ENCODE data around the gene CLEC4D.
"Not testable (repeated sequence)": the region's sequence is repeated elsewhere in the genome, so short reads cannot be mapped to it uniquely, and the experiment has no call there.

Gene CLEC4D

DNA sequence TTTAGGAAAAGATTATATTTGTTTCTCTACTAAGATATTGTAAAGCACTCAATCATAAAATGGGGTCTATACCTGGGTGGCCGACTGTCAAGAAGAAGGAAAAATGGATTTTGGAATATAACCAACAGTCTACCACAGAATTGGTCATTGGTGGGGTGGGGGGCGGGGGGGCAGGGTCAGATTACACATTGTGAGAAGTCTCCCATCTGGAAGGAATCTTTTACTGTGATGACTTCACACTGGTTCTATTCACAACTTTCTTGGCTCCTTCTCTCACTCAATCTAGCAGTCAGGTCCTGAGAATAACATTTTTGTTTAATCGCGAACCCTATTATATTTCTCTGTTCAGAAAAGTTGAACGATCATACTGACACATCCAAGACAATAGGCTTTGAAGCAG, 36.1 kb downstream of the CLEC4D start:
- DNase-seq = no peak
- no peak for TF ChIP-seq POLR2A (IDR thresholded peaks at IDR 0.05; ENCODE audit: low read length)
- TF ChIP-seq GATA1 (IDR thresholded peaks at IDR 0.05; ENCODE audit: low read depth, low read length) = no peak

GRCh38 chr12:8553088-8553627, 39.9 kb downstream of the CLEC4D start:
- no peak for TF ChIP-seq POLR2A (IDR thresholded peaks at IDR 0.05; ENCODE audit: low read length)
- no peak for TF ChIP-seq GATA1 (IDR thresholded peaks at IDR 0.05; ENCODE audit: low read depth, low read length)
- DNase-seq = no peak

DNA sequence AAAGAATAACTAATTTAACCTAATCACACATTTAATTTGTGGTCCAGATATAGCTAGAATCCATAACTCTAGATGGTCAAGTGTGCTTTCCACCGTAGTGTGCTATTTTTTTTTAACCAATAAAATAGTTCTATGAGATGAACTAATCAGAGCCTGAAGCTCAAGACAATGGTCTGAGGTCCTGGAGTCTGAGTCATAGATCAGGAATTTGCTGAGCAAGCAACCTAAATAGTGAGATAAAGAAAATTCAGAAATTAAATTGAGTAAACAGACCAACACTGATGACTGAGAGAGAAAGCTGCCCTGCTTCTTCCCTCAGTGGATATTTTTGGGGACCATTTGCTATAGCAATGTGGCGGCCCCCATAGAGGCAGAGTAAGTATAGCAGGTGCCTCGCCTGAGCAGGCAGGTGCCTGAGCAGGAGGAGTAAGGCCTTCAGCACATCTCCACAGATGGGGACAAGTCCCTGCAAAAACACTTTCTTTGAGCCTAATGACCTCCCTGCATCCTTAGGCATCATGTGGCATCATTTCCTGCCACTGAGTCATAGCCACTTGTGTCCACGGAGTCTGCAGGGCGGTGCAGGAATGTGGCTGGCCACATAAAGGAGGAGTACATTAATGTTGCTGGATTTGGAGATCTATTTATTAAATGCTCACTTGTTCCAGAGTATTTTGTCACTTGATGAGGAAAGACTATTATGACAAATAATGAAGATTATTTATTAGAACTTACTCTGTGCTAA, 41.3 kb downstream of the CLEC4D start:
- no peak for DNase-seq
- no peak for TF ChIP-seq GATA1 (IDR thresholded peaks at IDR 0.05; ENCODE audit: low read depth, low read length)
- no peak for TF ChIP-seq POLR2A (IDR thresholded peaks at IDR 0.05; ENCODE audit: low read length)

- no peak for DNase-seq
Measured at GRCh38 chr12:8556531-8557097, 43.3 kb downstream of the CLEC4D start.

GRCh38 chr12:8559676-8560075, 46.4 kb downstream of the CLEC4D start:
- TF ChIP-seq GATA1 (IDR thresholded peaks at IDR 0.05; ENCODE audit: low read depth, low read length) = no peak
- TF ChIP-seq POLR2A (IDR thresholded peaks at IDR 0.05; ENCODE audit: low read length) = no peak

More at GRCh38 chr12:8556531-8557097, 43.3 kb downstream of the CLEC4D start:
- TF ChIP-seq GATA1 (IDR thresholded peaks at IDR 0.05; ENCODE audit: low read depth, low read length) = no peak
- no peak for TF ChIP-seq POLR2A (IDR thresholded peaks at IDR 0.05; ENCODE audit: low read length)

GRCh38 chr12:8561011-8561410, 47.7 kb downstream of the CLEC4D start:
- DNase-seq = peak in 1 of 2 experiments; percentile 26
- TF ChIP-seq POLR2A (IDR thresholded peaks at IDR 0.05; ENCODE audit: low read length) = no peak
- TF ChIP-seq GATA1 (IDR thresholded peaks at IDR 0.05; ENCODE audit: low read depth, low read length) = no peak

More at GRCh38 chr12:8559676-8560075, 46.4 kb downstream of the CLEC4D start:
- DNase-seq = no peak

DNA sequence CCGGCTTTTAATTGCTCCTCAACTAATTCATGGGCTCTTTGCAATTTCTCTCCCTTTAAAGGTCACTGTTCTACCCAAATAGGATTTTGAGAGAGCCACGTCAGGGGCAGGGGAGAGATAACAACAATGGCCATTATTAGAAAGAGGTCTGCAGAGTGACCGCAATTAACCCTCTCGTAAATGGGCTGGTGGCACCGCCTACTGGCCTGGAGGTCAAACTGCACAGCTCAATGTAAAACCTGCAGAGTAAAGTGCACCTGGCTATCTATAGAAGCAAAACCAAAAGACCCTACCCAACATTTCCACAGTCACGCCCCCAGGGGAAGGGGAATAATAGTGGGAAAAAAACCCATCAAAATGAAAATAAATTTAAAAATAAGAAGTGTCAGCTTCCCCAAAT, 49.0 kb downstream of the CLEC4D start:
- peak; percentile 13 to 22 for DNase-seq
- TF ChIP-seq POLR2A (IDR thresholded peaks at IDR 0.05; ENCODE audit: low read length) = no peak
- TF ChIP-seq GATA1 (IDR thresholded peaks at IDR 0.05; ENCODE audit: low read depth, low read length) = no peak

- no peak for TF ChIP-seq POLR2A (IDR thresholded peaks at IDR 0.05; ENCODE audit: low read length)
- no peak for TF ChIP-seq GATA1 (IDR thresholded peaks at IDR 0.05; ENCODE audit: low read depth, low read length)
- DNase-seq = no peak
Measured at GRCh38 chr12:8563356-8563755, 50.1 kb downstream of the CLEC4D start.

DNA sequence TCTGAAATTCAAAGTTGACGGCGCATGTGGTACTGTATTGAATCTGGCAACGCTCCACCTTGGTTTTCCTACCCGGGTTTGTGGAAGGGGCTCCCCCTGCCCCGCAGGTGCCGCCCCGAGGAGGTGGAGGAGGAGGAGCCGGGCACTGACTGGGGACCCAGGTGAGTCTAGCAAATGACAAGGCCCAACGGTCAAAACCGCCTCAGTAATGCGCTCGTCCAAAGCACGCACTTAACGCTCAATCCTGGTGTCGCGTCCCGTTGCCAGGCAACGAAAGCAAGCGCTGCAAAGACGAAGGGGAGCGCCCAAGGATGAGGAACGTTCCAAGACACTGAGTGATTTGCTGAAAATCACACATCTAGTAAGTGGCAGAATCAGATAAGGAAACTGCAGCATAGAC, 51.4 kb downstream of the CLEC4D start:
- no peak for DNase-seq
- TF ChIP-seq GATA1 (IDR thresholded peaks at IDR 0.05; ENCODE audit: low read depth, low read length) = no peak
- TF ChIP-seq POLR2A (IDR thresholded peaks at IDR 0.05; ENCODE audit: low read length) = no peak

- DNase-seq = not testable (repeated sequence)
Measured at GRCh38 chr12:8566052-8566451, 52.7 kb downstream of the CLEC4D start.

DNA sequence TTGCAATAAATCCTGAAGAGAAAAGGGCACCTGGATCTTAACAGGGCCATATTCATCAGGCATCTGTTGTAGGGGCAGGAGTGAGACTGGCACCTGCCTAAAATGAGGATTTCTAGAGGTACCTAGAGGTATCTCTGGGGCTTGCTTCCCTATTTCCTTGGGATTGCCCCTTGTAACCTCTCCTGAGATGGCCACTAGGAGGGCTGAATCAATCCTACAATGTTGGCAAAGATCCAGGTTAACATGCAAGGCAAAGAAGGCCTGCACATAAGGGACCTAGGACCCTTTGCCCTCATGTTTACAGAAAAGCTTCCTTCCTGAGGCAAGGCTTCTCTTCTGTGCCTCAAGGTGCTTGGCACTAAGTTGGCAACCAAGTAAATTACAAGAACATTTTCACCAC, 53.2 kb downstream of the CLEC4D start:
- TF ChIP-seq POLR2A (IDR thresholded peaks at IDR 0.05; ENCODE audit: low read length) (no peak), GATA1 (IDR thresholded peaks at IDR 0.05; ENCODE audit: low read depth, low read length) (no peak)
- no peak for DNase-seq

Measured in erythroblast (primary cell).